ENCODE measurements around the gene GPR39.

The GPR39 gene

DNA sequence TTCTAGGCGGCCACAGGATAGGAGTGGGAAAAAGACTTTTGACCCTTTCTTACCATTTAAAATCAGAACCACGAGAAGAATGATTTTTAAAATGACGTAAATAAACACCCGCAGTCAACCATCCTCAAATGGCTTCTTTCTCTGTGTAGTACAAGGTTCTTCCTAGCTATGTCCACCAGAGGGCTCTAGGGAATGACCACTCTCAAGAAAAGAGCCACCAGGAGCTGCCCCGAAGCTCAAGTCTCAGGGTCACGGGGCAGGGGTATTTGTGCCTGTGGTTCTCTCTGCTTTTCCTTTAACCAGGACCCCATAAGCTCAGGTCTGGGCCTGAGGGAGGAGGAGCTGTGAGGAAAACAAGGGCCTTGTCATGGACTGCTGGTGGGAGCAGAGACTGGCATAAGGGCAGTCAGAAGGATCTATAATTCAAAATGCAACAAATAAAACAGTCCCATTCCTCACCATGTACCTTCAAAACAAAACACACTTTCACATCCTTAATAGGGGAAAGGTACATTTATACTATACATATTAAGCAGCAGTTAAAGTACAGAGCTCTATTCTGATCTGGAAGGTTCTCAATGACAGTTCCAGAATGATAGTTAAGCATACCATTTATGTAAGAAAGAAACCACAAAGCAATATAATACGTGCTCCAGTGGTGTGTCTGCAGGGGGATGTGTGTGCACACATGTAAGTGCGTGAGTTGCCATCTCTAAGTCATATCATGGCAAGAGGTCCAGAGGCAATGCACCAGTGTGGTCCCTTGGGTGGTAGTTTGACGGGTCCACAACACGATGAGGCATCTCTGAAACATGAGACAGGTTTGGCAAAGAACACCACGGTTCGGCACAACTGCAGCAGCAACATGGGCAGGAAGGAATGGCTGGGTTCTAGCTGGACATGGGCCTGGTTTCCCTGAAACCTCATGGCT lies 234.8 kb downstream of the GPR39 start:
- H3K4me3 ChIP-seq (ENCODE audit: low read depth, low read length) = no peak overlapping the region
- DNase-seq (ENCODE audit: low read depth) = no peak

DNA sequence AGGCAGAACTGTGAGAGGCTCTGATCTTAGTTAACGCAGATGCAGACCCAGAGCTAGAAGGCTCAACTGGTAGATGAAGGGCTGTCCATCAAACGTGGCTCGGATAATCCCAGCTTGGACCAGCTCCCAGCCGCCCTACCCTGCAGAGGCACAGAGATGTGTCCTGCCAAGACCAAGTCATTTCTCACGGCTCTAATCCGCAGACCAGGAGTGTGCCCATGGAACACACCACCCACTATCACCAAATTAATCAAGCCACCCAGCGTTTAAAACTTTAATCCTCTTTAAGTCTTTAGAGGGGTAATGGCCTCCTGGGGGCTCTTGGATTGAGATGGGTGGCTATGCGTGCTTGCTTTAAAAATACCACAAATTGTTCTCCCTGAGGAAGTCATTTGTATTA lies 235.9 kb downstream of the GPR39 start:
- no peak for DNase-seq (ENCODE audit: low read depth)
- no peak overlapping the region for H3K4me3 ChIP-seq (ENCODE audit: low read depth, low read length)

DNA sequence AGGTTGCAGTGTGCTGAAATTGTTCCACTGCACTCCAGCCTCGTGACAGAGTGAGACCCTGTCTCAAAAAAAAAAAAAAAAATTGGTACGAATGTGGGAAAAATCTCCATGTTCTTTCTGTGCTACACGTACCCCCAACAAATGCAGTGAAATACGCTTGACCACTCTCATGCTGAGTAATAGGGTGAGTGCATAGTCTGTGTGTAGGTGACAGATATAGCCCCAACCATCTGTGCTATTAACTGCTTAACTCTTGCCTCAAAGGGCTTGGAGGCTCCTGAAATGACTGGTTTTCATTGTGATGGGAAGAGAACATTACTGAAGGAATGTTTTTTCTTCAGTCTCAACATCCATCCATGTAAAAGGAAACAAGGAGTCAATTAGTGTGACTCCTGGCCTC lies 237.7 kb downstream of the GPR39 start:
- no peak for DNase-seq (ENCODE audit: low read depth)

DNA sequence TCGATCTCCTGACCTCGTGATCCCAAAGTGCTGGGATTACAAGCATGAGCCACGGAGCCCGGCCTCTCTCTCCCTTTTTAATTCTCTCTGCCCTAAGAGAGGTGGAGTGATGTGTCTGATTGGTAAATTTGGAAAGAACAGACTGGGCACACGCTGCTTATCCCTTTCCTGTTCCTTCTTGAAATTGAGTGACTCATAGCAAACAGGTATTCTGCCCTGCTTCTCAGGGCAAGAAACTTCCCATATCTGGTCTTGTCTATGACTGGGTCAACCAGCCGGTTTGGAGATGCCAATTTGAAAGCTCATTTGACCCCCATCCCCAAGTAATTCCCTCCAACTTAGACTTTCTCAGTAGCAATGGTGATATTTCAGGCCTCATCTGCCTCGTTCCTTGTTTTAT lies 238.4 kb downstream of the GPR39 start:
- no peak for DNase-seq (ENCODE audit: low read depth)
- no peak overlapping the region for H3K4me3 ChIP-seq (ENCODE audit: low read depth, low read length)

More for the DNA sequence above, 237.7 kb downstream of the GPR39 start:
- H3K4me3 ChIP-seq (ENCODE audit: low read depth, low read length) = no peak overlapping the region

DNA sequence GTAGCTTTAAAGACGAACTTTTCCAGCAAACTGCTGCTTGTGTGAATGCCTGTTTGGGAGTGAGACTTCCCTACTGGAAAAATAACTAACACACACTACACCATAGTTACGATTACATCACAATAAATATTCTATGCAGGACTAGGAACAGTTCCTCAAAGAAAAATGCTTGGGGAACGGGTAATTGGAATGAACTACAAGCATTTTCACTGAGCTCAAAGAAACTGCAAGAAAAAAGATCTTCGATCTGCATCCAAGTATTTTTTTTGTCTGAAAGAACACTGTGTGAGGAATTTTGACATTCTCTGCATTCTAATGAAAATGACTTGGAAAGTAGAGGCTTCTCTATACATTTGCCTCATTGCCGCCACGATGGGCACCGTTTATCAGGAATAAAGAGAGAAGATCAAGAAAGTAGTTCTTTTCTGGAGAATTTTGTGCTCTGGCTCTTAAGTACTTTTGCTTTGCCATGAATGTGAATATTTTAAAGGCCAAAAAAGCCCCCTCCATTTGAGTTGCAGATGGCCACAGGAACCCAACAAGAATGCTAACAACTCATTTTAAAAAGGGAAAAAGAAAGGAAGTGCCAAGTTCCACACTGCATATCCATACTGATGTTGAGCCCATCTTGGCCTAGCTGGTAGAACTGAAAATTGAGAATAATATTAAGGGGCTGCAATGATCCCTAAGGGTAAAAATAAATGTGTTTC lies 239.8 kb downstream of the GPR39 start:
- H3K4me3 ChIP-seq (ENCODE audit: low read depth, low read length) = no peak overlapping the region
- no peak for DNase-seq (ENCODE audit: low read depth)

DNA sequence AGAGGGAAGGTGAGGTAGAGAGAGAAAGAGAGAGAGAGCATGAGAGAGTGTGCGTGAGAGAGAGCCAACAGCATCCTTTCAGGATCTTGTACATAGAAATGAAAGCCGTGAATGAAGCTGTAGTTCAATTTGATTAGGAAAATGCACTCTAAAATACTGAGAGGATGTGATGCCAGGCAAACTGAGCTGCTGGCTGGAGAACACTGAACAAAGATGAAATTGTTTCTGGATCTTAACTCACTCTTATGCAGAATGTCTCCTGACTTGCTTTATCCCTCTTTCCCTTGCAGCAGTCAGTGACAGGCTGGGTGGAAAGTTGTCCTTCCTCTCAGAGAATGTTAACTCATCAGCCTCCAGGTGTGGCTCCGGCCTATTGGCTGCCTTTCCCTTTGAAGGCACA lies 242.7 kb downstream of the GPR39 start:
- no peak for DNase-seq (ENCODE audit: low read depth)
- H3K4me3 ChIP-seq (ENCODE audit: low read depth, low read length) = no peak overlapping the region

DNA sequence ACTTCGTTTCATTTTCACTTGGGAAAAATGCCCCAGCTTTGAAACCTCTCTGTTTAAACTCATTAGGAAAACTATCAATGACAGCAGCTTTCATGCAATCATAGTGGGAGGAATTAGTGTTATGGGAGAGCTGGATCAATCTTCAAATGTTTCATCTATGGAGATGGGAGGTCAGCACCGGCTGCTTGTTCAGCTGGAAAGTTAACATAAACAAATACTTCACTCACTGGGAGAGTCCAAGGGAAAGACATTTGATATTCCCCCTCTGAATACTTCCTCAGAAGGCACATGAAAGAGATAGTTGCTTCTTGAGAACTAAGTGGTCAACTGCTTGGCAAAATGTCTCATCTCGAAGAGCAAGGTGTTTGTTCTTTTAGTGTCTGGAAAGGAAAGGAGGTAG lies 246.1 kb downstream of the GPR39 start:
- no peak overlapping the region for H3K4me3 ChIP-seq (ENCODE audit: low read depth, low read length)

DNA sequence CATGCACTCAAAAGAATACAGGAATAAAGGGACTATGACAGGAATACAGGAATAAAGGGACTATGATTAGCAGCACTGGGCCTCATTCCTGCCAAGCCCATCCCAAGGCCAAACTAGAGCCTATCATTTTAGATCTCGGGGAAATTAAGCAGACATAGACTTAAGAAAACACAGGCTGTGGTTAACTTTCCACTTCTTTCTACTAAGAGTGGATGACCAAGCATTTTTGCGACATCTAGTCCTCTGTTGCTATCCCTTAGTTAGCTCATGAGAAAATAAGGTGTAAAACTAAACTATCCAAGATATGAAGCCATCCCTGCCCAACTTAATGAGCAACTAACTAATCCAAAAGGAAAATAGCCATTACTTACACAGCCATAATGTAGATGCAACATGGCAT lies 247.5 kb downstream of the GPR39 start:
- DNase-seq (ENCODE audit: low read depth) = no peak
- no peak overlapping the region for H3K4me3 ChIP-seq (ENCODE audit: low read depth, low read length)

More for the DNA sequence above, 246.1 kb downstream of the GPR39 start:
- DNase-seq (ENCODE audit: low read depth) = peak; percentile 37

DNA sequence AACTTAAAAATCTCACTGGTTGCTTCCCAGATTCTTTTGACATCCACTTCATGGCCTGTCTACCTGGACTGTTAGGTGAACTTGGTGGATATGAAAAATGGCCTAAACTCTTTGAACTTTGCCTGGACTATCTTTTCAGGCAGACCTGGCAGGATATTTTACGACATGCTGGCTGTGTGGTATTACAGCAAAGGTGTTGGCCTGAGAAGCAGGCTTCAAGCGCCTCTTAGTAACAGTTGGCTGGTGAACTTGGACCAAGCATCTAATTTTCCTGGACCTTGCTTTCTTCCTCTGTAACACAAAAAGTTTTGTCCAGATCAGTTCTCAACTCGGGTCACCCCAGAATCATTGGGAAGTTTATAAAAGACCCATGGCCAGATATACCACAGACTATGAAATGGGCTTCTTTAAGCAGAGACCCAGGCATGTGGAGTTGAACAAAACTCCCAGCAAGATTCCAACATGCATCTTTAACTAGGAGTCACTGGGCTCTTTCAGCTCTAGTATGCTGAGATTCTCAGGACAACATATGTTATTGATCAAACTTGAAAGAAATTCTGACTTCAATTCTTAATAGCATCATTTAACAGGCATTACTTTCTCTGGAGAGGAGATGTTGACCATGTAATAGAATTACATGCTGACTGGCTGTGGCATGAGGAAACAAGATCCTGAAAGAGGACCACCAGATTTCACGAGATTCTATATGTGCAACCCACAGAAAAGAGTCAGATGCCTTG lies 249.0 kb downstream of the GPR39 start:
- no peak for DNase-seq (ENCODE audit: low read depth)
- no peak overlapping the region for H3K4me3 ChIP-seq (ENCODE audit: low read depth, low read length)

DNA sequence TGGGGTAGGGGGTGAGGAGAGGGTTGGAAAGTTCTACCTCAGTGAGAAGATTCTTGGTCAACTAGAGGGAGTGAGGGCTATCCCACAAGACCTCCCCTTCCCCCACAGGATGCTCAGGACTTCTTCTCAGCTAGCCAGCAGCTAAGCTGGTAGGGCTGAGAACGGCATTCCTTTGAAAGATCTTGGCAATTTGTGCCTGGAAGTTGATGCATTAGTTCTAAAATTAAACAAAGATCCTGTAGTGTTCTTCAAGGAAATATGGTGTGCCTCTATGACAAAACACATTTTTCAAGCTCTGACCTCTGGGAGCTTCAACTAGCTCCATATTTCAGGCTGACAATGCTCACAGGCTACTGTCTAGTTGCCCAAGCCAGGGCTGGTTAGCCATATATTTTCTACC lies 251.1 kb downstream of the GPR39 start:
- no peak overlapping the region for H3K4me3 ChIP-seq (ENCODE audit: low read depth, low read length)
- DNase-seq (ENCODE audit: low read depth) = no peak

DNA sequence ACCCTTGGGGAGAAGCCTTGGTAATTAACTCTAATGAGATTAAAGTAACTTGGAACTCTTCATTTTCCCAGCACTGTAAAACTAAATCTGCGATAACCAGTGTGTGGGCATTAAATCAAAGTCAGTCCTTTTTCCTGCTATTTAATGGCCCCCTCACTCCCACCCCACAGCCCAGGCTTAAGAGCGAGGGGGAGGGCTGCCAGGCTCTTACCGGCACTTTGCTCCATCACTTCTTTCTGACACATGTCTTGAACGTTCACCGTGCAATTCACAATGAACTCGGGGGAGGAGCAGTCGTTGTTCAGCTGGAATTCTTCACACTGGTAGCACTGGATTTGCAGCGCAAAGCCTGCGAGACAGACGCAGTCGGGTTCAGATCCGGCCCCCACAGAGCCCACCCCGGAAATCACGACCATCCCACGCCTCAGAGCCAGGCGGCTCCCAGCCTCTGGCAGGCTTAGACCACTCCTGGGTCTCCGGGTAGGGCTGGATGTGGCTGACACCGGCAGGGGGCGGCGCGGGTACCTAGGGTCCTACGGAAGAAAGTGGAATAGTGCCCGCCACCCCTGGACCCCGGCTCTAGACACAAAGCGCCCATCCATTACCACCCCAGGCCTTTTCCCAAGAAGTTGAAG lies 251.7 kb downstream of the GPR39 start:
- DNase-seq (ENCODE audit: low read depth) = no peak
- H3K4me3 ChIP-seq (ENCODE audit: low read depth, low read length) = peak overlapping the region; percentile 53

DNA sequence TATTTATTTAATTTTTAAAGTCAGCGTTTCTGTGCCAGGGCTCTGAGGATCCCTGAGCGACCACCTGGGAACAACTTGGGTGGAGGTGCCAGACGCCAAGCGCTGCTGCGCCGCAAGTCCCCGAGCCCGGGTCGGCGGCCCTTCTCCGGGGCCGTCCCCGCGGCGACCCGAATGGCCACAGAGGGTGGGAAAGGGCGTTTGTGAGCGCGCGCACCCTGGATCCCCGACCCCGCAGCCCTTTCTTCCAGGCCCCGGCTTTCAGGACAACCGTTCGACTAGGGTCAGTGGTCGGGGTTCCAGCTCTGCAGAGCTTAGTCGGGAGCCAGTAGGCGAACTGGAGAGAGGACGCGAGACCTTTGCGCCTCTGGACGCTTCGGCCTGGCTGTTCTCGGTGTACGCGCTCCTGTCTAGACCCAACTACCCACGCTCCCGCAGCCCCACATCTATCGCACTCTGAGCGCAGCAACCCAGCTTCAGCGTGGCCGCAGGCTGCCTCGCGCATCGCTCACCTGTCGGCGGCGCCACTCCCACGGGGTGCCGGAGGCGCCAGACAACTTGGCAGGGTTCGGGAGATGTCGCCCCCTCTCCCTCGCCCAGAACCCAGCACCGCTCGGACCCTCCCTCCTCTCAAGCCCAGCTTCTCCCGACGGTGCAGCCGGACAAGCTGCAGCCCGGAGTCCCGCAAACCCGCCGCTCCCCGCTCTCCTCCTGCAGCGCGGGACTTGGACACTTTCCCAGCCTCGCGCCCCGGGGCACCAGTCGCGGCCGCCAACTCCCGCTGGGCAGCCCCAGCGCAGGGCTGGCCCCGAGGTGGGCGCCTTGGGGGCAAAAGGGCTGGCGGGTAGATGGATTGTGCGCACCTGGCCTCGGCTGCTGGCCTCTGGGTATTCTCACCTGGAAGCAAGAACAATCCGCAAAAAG lies 252.6 kb downstream of the GPR39 start:
- DNase-seq (ENCODE audit: low read depth) = no peak

DNA sequence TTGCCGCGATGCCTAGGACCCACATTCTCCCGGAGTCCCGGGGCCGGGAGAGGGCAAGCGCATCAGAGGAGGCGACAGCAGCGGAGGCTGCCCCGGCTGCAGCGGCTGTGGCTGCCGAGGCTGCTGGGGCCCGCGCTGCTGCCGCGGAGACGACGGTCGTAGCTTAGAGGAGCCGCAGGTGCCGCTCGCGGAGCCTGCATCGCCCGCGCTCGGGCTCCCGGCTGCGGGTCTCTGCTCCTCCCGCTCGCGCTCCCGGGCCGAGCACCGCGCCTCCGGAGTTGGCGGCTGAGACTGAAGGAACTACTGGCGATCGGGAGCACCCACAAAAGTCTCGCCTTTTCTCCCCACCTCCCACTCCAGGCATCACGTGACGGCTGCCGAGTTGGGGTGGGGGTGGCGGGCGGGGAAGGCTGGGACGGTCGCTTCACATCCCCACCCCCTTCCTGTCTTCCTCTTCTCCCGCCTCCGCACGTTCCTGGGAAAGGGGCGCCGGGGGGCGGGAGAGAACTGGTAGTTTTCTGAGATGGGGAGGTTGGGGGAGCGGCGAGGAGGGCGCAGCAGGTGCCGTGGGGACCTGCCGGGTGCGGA lies 253.4 kb downstream of the GPR39 start, which contains the start of gene LYPD1:
LYPD1 (minus strand) TSS at position 298 of the 588 bp plus-strand sequence; CDS start at position 25, 273 bp downstream.
- DNase-seq (ENCODE audit: low read depth) = no peak
- peak within 1 kb of the TSS; percentile 53 for H3K4me3 ChIP-seq (ENCODE audit: low read depth, low read length)

More for the DNA sequence above, 252.6 kb downstream of the GPR39 start:
- H3K4me3 ChIP-seq (ENCODE audit: low read depth, low read length) = peak overlapping the region; percentile 53

DNA sequence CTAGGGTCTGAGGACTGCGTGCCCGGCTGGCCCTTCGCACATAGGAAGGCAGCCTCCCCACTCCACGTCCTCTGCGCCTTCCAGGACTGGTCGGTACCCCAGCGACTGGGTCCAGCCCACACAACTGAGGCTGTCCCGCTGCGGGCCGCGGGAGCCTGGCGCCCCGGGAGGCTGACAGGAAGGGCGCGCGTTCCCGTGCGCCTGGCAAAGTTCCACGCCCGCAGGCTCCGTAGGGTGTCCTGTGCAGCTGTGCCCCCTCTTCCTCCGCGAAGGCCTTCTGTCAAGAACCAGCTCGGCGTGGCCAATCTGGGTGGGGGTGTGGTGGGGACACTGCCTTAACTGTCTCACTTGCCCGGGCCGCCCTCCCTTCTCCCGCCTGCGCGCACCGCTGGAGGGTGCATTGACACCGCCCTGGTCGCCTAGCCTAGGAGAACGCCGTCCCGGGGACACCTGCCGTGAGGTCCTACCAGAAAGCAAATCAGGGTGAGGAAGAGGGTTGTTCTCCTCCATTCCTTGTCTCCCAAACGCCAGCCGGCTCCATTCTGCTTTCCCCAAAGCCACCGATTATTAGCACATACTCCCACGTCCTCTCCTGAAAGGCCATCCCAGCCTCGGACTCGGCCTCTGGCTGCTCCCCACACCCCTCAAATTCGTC lies 254.0 kb downstream of the GPR39 start:
- no peak for DNase-seq (ENCODE audit: low read depth)

DNA sequence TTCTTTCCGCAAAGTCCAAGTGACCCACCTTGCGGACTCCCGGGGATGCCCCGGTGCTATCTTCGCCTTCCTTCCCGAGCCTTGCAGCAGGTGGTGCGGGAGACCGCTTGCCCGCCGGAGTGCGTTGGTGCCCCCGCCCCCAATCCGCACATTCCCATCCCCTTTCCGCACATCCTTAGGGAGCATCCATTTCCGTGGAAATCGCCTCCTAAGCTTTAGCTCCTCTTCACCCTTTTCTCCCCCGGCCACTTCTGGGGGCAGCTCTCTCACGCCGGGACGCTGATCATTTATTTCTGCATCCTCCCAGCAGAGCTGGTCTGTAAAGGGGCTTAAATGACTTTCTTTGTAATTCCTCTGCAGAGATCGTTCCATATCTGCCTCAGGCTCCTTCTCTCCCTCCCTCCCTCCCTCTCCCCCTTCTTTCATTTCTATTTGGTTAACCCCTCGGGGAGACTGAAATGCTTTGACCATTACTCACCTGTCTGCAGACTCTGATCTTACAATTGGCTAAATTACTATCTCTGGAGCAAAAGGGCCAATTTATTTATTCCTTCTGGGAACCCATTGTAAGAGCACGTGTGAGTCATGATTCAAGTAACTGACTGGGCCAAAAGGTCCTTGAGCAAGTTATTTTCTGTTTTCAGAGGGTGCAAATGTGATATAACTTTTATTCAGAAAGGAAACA lies 254.7 kb downstream of the GPR39 start:
- peak overlapping the region; percentile 53 for H3K4me3 ChIP-seq (ENCODE audit: low read depth, low read length)
- DNase-seq (ENCODE audit: low read depth) = peak; percentile 69

More for the DNA sequence above, 254.0 kb downstream of the GPR39 start:
- peak overlapping the region; percentile 53 for H3K4me3 ChIP-seq (ENCODE audit: low read depth, low read length)

DNA sequence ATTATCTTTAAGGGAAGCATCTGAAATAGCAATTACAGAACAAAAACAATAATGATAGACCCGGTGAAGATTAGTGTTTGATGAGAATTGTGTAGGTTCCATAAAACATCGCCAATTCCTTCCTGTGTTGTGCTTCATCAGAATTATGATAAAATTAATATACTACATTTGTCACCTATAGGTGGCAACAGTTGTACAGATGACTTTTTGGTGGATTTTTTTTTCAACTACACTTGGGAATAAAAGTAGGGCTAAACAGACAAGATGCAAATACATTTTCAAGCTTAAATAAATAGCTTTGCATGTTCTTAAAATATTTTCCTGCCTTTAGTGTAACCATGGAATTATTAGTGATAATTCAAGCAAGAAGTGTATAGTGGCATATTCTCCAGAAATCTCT lies 260.4 kb downstream of the GPR39 start:
- no peak for DNase-seq (ENCODE audit: low read depth)
- no peak overlapping the region for H3K4me3 ChIP-seq (ENCODE audit: low read depth, low read length)

DNA sequence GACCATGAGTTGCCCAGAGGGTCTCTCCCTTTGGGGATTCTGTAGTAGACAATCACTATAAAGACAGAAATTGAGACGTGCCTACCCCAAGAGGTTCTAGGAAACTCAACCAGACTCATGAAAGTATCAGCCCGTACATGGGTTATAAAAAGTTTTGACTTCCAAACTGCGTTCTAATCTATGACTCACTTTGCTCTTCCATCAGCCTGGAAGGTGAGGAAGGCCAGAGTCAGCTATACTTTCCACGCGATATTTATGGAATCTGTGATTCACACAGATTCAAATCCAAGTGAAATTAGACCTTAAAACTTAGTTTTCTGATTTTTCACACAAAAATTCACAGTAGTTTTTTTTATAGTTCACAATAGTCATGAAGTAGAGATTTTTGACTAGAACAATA lies 261.1 kb downstream of the GPR39 start:
- no peak overlapping the region for H3K4me3 ChIP-seq (ENCODE audit: low read depth, low read length)
- no peak for DNase-seq (ENCODE audit: low read depth)

Data from skeletal muscle cell (primary cell).